Tibial nerve (tissue), 3 donors: ENCODE results near the gene OR9Q1.

Source experiments
- CTCF ChIP-seq, 5 experiments: fragments of 200-600 bp in 3 of 5; fragments of 450-650 bp in 2 of 5; sonication (generic) in 3 of 5; IDR thresholded peaks; one replicate each; pipeline ENCODE4 v1.5.1; 2016 to 2019; ENCODE audit warnings: antibody characterized with exemption in 5 of 5, mild to moderate bottlenecking in 3 of 5, moderate library complexity in 2 of 5
- POLR2A ChIP-seq, 2 donors: fragments of 450-650 bp; IDR thresholded peaks; one replicate each; pipeline ENCODE4 v1.6.1; 2017; ENCODE audit warnings: antibody characterized with exemption in 2 of 2, mild to moderate bottlenecking in 2 of 2, moderate library complexity in 2 of 2

GRCh38 chr11:58179648-58180047 is 156.0 kb downstream of the OR9Q1 start:
- TF ChIP-seq CTCF (IDR thresholded peaks at IDR 0.05) (no peak), POLR2A (IDR thresholded peaks at IDR 0.05) (no peak)
